CD4-positive, alpha-beta T cell (primary cell): ENCODE data around the gene PRUNE1. TPM values are rescaled to one million over a fixed set of nuclear protein-coding genes. Genes with fewer than 3 reads are reported as not detected.

ENCODE experiments used
- total RNA-seq, 174 experiments: library from RNA in 2 of 174; stranded (reverse) in 2 of 174; gene quantifications; one replicate each; pipeline ENCODE4 v1.2.3 and lab custom pipeline; 2021 to 2026

PRUNE1 gene
- total RNA-seq, 2 experiments from 2014 or later = 10.9 to 12.1 TPM

Other genes with a start within 250 kb of the PRUNE1 start
- gene CTSS, start 242.7 kb upstream of the PRUNE1 start, total RNA-seq = 10 to 100 TPM; 83.1 to 83.5 TPM
- 10 to 100 TPM; 11.2 to 11.8 TPM for gene CTSK, start 200.2 kb upstream of the PRUNE1 start, total RNA-seq
- gene ARNT, start 131.8 kb upstream of the PRUNE1 start, total RNA-seq = 10 to 100 TPM; 18.8 to 21.5 TPM
- gene CTXND2, start 121.3 kb upstream of the PRUNE1 start, total RNA-seq = not detected
- 10 to 100 TPM; 39.4 to 40.4 TPM for gene SETDB1, start 82.1 kb upstream of the PRUNE1 start, total RNA-seq
- gene CERS2, start 33.6 kb upstream of the PRUNE1 start, total RNA-seq = 10 to 100 TPM; 73.8 to 80.1 TPM
- not detected for gene ANXA9, start 26.2 kb upstream of the PRUNE1 start, total RNA-seq
- gene MINDY1, start 1.5 kb upstream of the PRUNE1 start, total RNA-seq = 1 to 10 TPM; 7.8 to 9.2 TPM
- gene BNIPL, start 28.1 kb downstream of the PRUNE1 start, total RNA-seq = under 1 TPM; 0.30 to 0.42 TPM
- 1 to 10 TPM in 1 of 2 experiments, under 1 TPM in 1; 0.58 to 1.2 TPM for gene C1orf56, start 39.3 kb downstream of the PRUNE1 start, total RNA-seq
- 100 to 1,000 TPM; 401 to 404 TPM for gene CDC42SE1, start 51.2 kb downstream of the PRUNE1 start, total RNA-seq
- 1 to 10 TPM; 2.8 to 2.9 TPM for gene MLLT11, start 51.9 kb downstream of the PRUNE1 start, total RNA-seq
- gene GABPB2, start 62.3 kb downstream of the PRUNE1 start, total RNA-seq = 10 to 100 TPM; 23.7 to 25.5 TPM
- 1 to 10 TPM; 3.8 to 5.5 TPM for gene SEMA6C, start 138.2 kb downstream of the PRUNE1 start, total RNA-seq
- gene TNFAIP8L2, start 148.2 kb downstream of the PRUNE1 start, total RNA-seq = under 1 TPM; 0.70 to 0.74 TPM
- under 1 TPM; 0.55 to 0.67 TPM for gene LYSMD1, start 157.5 kb downstream of the PRUNE1 start, total RNA-seq
- 10 to 100 TPM; 35.2 to 35.7 TPM for gene SCNM1, start 157.7 kb downstream of the PRUNE1 start, total RNA-seq
- gene TMOD4, start 167.5 kb downstream of the PRUNE1 start, total RNA-seq = 1 to 10 TPM in 1 of 2 experiments, not detected in 1; 1.6 TPM
- gene VPS72, start 181.7 kb downstream of the PRUNE1 start, total RNA-seq = 10 to 100 TPM; 12.7 to 17.2 TPM
- gene PIP5K1A, start 190.1 kb downstream of the PRUNE1 start, total RNA-seq = 10 to 100 TPM; 41.7 to 44.7 TPM
- 10 to 100 TPM; 57.2 TPM for gene PSMD4, start 246.3 kb downstream of the PRUNE1 start, total RNA-seq